ENCODE data around the gene SREBF2.

The SREBF2 gene

GRCh38 chr22:41908411-41909309, 75.8 kb downstream of the SREBF2 start:
- peak in 1 of 58 donors; percentile 34 for DNase-seq

GRCh38 chr22:41909310-41910049, 76.6 kb downstream of the SREBF2 start:
- peak in 2 of 58 donors; percentile 9 to 20 for DNase-seq

GRCh38 chr22:41910050-41911000, 77.4 kb downstream of the SREBF2 start:
- peak in 35 of 58 donors; percentile 20 to 72 (median 47) for DNase-seq

- no peak for DNase-seq
Observed at GRCh38 chr22:41911001-41911611, 78.2 kb downstream of the SREBF2 start.

GRCh38 chr22:41912338-41913039, 79.6 kb downstream of the SREBF2 start:
- no peak for DNase-seq

DNA sequence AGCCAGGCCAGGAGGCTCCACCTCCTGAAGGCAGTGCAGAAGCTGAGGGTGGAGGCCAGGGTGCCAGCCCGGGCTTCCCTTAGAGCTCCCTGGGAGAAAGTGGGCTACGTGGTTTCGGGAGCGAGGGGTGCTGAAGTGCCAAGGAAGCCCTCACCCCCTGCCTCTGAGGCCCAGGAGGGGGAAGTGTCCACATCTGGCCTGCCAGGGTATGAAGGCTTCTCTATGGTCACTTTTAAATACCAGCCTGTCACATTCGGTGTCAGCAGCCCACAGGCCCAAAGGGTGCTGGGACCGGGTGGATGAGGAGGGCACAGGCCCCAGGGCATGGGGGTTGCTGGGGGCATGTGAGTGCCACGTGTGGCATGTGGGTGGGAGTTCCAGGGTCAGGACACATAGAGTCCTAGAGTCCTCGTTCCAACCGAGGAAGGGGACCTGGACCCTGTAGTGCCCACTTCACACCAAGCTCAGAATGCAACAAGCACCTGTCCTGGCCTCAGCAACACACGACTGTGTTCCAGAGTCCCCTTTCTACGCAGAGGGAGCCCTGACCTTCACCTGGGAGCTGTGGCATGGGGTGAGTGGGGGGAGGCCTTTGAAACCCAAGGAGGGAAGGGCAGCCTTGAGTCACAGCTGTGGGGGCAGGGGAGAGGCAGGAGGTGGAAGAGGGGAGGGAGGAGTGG, 80.3 kb downstream of the SREBF2 start:
- DNase-seq = no peak

- DNase-seq = no peak
Observed at GRCh38 chr22:41913842-41914534, 81.1 kb downstream of the SREBF2 start.

- DNase-seq = no peak
Observed at GRCh38 chr22:41914611-41915034, 81.7 kb downstream of the SREBF2 start.

DNA sequence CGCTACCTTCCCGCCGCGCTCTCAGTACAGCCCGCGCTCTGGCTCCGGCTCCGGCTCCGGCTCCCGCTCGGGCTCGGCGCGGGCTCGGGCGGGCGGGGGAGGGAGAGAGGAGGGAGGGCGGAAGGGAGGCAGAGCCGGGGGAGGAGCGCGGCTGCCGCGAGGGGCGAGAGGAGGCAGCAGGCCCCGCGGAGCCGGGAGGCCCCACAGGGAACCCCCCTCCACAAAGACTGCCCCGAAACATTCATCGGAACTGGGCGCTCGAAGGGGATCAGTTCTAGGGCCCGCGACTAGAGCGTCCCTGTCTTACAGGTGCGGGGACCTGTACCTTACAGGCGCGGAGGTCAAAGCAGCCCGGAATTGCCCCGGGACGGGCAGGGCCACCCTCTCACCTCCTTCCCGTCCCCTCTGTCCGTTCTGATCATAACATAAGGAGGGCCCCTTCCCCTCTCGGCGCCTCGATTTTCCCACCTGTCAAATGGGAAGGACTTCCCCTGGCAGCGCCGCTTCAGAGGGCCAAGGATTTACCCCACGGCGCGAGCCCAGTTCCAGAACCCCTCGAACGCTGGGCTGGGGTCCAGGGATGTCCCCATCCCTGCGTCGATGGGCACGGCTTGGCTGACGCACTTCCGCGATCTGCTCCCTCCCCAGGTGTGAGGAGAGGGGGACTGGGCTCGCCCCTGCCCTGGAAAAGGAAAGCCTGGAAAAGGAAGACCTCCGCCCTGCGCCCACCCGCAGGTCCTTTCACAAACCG, 82.3 kb downstream of the SREBF2 start, which contains the start of gene SHISA8:
SHISA8 (minus strand) TSS at position 40 of the 751 bp plus-strand sequence. CDS start 407 bp downstream, outside the sequence.
- DNase-seq = peak in 5 of 58 donors; percentile 13 to 37 (median 28)

DNA sequence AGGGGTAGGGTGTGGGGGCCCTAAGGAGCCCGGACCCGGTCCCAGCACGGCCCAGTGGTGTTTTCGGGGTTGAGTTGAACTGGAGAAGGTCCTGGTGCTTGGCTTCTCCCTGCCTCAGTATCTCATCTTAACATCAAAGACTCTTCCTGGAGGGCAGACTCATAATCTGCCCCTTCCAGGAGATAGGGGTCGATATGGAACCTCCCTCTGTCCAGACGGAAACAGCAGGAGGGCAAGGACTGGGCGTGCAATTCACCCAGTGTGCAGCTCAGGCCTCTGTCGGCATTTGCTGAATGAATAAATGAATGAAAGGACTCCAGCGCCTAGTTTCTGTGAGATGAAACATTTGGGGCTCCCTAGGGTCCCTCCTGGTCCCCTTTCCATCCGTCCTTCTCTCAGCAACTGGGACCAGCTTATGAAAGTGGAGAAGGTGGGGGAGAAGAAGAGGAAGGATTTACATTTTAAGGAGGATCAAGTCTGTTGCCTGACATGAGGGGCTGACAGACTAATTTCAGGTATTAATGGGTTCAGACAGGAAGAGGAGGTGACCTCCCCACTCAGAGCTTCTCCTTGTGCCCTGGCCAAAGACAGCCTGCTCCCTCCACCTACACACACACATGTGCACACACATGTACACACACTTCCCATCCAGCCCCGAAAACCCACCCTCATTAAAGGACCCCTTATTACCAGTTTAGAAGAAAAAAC, 83.0 kb downstream of the SREBF2 start:
- DNase-seq = no peak

- no peak for DNase-seq
Observed at GRCh38 chr22:41916745-41917358, 83.9 kb downstream of the SREBF2 start.

DNA sequence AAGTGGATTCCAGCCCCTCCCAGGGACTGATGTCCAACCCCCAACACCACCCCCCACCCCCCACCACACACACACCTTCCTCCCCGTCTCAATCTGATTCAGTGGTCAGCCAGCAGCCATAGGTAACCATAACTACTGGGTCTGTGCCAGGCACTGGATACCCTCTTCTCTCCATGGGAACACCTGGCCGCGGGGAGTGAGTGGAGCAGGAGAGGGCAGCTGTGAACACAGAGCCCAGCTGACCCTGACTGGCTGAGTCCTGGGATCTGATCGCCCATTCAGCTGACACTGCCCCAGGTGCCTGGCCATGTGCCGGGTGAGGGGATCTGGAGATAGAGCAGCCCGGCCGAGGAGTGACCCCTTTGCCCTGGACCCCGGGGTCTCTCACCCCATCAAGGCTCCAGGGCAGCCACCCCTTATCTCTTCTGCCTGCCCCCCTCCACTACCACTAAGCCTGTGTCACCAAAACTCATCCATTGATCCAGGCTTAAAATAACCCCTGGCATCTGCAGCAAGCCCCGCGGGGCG, 84.5 kb downstream of the SREBF2 start:
- no peak for DNase-seq

DNA sequence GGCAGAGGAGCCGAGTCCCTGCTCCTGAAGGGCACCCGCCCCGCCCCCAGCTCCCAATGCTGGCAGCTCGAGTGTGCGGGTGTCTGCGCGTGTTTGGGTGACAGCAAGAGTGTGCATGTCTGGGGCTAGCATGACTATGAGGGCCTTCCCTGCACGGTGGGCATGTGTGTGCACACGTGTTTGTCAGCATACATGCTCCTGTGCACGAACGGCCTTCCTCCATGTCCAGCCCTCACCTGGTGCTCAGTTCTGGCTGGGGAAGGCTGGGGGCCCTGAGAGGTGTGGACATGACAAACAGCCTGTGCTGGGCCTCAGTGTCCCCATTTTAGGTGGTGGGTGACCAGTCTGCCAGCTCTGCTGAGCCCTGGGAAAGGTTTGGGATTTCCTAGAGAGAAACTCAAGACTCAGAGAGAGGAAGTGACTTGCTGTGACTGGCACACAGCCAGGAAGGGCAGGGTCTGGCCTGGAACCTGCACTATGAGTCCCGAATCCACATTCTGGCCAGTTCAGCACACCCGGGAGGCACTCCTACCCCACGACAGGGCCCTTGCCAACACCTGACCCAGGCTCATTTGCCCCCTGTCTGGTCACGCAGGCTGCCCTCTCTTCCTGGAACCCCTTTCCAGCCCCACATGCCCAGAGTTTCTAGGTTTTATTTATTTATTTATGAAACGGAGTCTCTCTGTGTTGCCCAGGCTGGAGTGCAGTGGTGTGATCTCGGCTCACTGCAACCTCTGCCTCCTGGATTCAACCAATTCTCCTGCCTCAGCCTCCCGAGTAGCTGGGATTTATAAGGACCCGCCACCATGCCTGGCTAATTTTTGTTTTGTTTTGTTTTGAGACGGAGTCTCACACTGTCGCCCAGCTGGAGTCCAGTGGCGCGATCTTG, 85.2 kb downstream of the SREBF2 start:
- DNase-seq = peak in 8 of 58 donors; percentile 9 to 49 (median 18)

DNA sequence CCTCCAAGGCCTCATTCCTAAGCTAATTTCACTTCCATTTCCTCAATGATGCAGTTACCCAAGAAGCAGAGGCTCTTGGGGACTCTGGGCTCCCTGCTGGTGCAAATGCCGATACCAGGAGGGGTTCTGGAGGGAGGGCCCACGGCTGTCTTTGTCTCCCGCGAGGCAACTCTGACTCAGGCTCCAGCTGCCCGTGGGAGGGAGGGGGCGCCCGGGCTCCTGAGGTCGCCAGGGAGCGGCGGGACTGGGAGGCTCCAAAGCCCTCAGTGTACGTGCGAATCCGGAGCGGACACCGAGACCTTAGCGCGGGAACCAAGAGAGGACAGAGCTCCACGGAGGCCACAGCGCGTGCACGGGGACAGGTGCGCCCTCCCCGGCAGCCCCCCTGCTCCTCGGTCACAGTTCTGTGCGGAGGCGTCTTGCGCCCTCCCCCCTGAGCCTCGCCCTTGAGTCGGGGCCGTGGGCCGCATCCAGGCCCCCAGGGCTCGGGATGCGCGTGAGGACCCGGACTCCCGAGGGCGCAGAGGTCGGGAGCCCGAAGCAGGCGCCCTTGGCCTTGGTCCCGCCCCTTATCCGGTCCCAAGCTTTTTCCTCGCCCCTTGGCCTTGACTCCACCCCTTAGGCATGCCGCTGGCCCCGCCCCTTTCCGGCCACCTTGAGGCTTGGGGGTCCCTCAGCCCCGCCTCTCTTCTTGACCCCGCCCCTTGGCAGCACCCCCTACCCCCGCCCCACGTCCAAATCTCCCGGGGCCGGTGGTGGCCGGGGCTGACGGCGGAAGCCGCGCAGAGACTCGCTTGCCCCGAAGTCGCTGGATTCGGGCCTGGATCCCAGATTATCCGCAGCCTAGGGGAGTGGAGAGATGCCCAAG, 86.7 kb downstream of the SREBF2 start:
- DNase-seq = peak in 13 of 58 donors; percentile 5 to 38 (median 15)

Data from anterior cingulate cortex (tissue), 58 donors.